ENCODE data around the gene PAQR8. TPM values are rescaled to one million over a fixed set of nuclear protein-coding genes. Genes with fewer than 3 reads are reported as not detected.
"Not testable (repeated sequence)": the region's sequence is repeated elsewhere in the genome, so short reads cannot be mapped to it uniquely, and the experiment has no call there.

PAQR8 gene
- total RNA-seq, 1 experiment from 2014 or later = 2.7 TPM

- DNase-seq (ENCODE audit: low spot score) = no peak
Measured at GRCh38 chr6:52376763-52377162, 14.8 kb downstream of the PAQR8 start.

GRCh38 chr6:52377538-52378221 is 15.7 kb downstream of the PAQR8 start:
- no peak for DNase-seq (ENCODE audit: low spot score)

GRCh38 chr6:52381249-52381648 is 19.3 kb downstream of the PAQR8 start:
- DNase-seq (ENCODE audit: low spot score) = no peak

- no peak for DNase-seq (ENCODE audit: low spot score)
Measured at GRCh38 chr6:52384145-52384766, 22.3 kb downstream of the PAQR8 start.

GRCh38 chr6:52385074-52385473 is 23.1 kb downstream of the PAQR8 start:
- no peak for DNase-seq (ENCODE audit: low spot score)

- not testable (repeated sequence) for DNase-seq (ENCODE audit: low spot score)
Measured at GRCh38 chr6:52388119-52388518, 26.2 kb downstream of the PAQR8 start.

GRCh38 chr6:52388790-52389189 is 26.8 kb downstream of the PAQR8 start:
- no peak for DNase-seq (ENCODE audit: low spot score)

GRCh38 chr6:52389264-52389625 is 27.3 kb downstream of the PAQR8 start:
- no peak for DNase-seq (ENCODE audit: low spot score)

- peak; percentile 42 for DNase-seq (ENCODE audit: low spot score)
Measured at GRCh38 chr6:52389626-52390360, 27.8 kb downstream of the PAQR8 start.

- peak; percentile 69 for DNase-seq (ENCODE audit: low spot score)
Measured at GRCh38 chr6:52390361-52390727, 28.4 kb downstream of the PAQR8 start.

GRCh38 chr6:52391599-52391998 is 29.6 kb downstream of the PAQR8 start:
- no peak for DNase-seq (ENCODE audit: low spot score)

- peak; percentile 42 for DNase-seq (ENCODE audit: low spot score)
Measured at GRCh38 chr6:52392944-52393343, 31.0 kb downstream of the PAQR8 start.

GRCh38 chr6:52393780-52394179 is 31.8 kb downstream of the PAQR8 start:
- DNase-seq (ENCODE audit: low spot score) = no peak

GRCh38 chr6:52394251-52394666 is 32.3 kb downstream of the PAQR8 start:
- DNase-seq (ENCODE audit: low spot score) = no peak

- DNase-seq (ENCODE audit: low spot score) = no peak
Measured at GRCh38 chr6:52395969-52396368, 34.0 kb downstream of the PAQR8 start.

GRCh38 chr6:52399511-52400312 is 37.8 kb downstream of the PAQR8 start:
- DNase-seq (ENCODE audit: low spot score) = peak; percentile 42

GRCh38 chr6:52400313-52401041 is 38.5 kb downstream of the PAQR8 start:
- no peak for DNase-seq (ENCODE audit: low spot score)

GRCh38 chr6:52403086-52403485 is 41.1 kb downstream of the PAQR8 start:
- no peak for DNase-seq (ENCODE audit: low spot score)

- DNase-seq (ENCODE audit: low spot score) = peak; percentile 48
Measured at GRCh38 chr6:52403627-52404026, 41.7 kb downstream of the PAQR8 start.

- no peak for DNase-seq (ENCODE audit: low spot score)
Measured at GRCh38 chr6:52405243-52405642, 43.3 kb downstream of the PAQR8 start.

GRCh38 chr6:52407467-52407866 is 45.5 kb downstream of the PAQR8 start:
- DNase-seq (ENCODE audit: low spot score) = peak; percentile 46

Data from A172 (cell line).